Testis (tissue), 2 donors: ENCODE data around the gene RNF213.

ENCODE experiments used
- POLR2A ChIP-seq: fragments of 450-650 bp; IDR thresholded peaks from one replicate; pipeline ENCODE4 v1.6.1; 2017; ENCODE audit warnings: antibody characterized with exemption, mild to moderate bottlenecking, moderate library complexity
- TF ChIP-seq, protein P1 (sequence below), 3 experiments: fragments of 450-650 bp in 2 of 3; fragments of 200-600 bp in 1 of 3; sonication (generic) in 1 of 3; IDR thresholded peaks; one replicate each; pipeline ENCODE4 v1.5.1; 2016 to 2019; ENCODE audit warnings: antibody characterized with exemption in 3 of 3, mild to moderate bottlenecking in 2 of 3, moderate library complexity in 1 of 3

DNA sequence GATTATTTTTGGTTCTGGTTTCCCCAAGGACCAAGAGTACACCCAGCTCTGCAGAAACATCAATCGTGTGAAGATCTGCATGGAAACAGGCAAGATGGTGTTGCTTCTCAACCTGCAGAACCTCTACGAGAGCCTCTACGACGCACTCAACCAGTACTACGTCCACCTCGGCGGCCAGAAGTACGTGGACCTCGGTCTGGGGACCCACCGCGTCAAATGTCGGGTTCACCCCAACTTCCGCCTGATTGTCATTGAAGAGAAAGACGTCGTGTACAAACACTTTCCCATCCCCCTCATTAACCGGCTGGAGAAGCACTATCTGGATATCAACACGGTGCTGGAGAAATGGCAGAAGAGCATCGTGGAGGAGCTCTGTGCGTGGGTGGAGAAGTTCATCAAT is 86.9 kb downstream of the RNF213 start:
- TF ChIP-seq, protein P1, sequence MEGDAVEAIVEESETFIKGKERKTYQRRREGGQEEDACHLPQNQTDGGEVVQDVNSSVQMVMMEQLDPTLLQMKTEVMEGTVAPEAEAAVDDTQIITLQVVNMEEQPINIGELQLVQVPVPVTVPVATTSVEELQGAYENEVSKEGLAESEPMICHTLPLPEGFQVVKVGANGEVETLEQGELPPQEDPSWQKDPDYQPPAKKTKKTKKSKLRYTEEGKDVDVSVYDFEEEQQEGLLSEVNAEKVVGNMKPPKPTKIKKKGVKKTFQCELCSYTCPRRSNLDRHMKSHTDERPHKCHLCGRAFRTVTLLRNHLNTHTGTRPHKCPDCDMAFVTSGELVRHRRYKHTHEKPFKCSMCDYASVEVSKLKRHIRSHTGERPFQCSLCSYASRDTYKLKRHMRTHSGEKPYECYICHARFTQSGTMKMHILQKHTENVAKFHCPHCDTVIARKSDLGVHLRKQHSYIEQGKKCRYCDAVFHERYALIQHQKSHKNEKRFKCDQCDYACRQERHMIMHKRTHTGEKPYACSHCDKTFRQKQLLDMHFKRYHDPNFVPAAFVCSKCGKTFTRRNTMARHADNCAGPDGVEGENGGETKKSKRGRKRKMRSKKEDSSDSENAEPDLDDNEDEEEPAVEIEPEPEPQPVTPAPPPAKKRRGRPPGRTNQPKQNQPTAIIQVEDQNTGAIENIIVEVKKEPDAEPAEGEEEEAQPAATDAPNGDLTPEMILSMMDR (IDR thresholded peaks at IDR 0.05) = no peak
- no peak for TF ChIP-seq POLR2A
